ENCODE data around the gene CHSY1.

DNA sequence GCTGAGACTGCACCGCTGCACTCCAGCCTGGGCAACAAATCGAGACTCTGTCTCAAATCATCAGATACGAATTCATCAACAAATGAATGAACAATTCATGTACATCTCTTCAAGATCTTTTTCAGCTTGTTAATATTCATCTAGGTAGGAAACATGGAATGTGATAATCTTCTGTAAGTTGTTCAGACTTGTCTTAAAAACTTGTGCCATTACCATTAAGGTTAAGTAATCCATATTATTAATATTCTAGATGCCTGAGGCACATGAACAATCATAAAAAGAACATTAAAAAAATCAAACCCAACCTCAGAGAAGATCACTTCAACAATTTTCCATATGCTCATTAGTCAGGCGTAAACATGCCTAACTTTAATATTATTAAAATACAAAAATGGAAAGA, 36.2 kb downstream of the CHSY1 start:
- TF ChIP-seq, protein P1, sequence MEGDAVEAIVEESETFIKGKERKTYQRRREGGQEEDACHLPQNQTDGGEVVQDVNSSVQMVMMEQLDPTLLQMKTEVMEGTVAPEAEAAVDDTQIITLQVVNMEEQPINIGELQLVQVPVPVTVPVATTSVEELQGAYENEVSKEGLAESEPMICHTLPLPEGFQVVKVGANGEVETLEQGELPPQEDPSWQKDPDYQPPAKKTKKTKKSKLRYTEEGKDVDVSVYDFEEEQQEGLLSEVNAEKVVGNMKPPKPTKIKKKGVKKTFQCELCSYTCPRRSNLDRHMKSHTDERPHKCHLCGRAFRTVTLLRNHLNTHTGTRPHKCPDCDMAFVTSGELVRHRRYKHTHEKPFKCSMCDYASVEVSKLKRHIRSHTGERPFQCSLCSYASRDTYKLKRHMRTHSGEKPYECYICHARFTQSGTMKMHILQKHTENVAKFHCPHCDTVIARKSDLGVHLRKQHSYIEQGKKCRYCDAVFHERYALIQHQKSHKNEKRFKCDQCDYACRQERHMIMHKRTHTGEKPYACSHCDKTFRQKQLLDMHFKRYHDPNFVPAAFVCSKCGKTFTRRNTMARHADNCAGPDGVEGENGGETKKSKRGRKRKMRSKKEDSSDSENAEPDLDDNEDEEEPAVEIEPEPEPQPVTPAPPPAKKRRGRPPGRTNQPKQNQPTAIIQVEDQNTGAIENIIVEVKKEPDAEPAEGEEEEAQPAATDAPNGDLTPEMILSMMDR (IDR thresholded peaks at IDR 0.05): no peak
- TF ChIP-seq POLR2A (IDR thresholded peaks at IDR 0.05): no peak

Measured in testis (tissue), 2 donors.